K562 (cell line): Measurements from ENCODE around the gene PIKFYVE. TPM values are rescaled to one million over a fixed set of nuclear protein-coding genes. Genes with fewer than 3 reads are reported as not detected.

Experiments
- BRD9 ChIP-seq: fragments of 450-650 bp; IDR thresholded peaks from 2 replicates; pipeline ENCODE4 v1.6.1; 2018; ENCODE audit warnings: low read depth; ENCODE audit not compliant: partially characterized antibody
- CREB1 ChIP-seq, 2 experiments: sonication (generic) in 1 of 2; formaldehyde crosslinking in 1 of 2; IDR thresholded peaks; 2 replicates each; pipeline versions ENCODE4 v1.6.1 to v1.8.0; 2012 to 2022; ENCODE audit warnings: inconsistent platforms in 1 of 2, mild to moderate bottlenecking in 1 of 2, missing genetic modification reagents in 1 of 2, moderate library complexity in 1 of 2
- ELK3 ChIP-seq: fragments of 450-650 bp; formaldehyde crosslinking; IDR thresholded peaks from 2 replicates; pipeline ENCODE4 v1.4.0; 2020; ENCODE audit warnings: mild to moderate bottlenecking
- HES1 ChIP-seq: fragments of 450-650 bp; IDR thresholded peaks from 2 replicates; pipeline ENCODE4 v1.6.1; 2016; ENCODE audit warnings: low read depth, mild to moderate bottlenecking, moderate library complexity
- PRDM10 ChIP-seq: fragments of 450-650 bp; IDR thresholded peaks from 2 replicates; pipeline ENCODE4 v1.6.1; 2018; ENCODE audit not compliant: partially characterized antibody
- SMAD2 ChIP-seq: fragments of 150-350 bp; IDR thresholded peaks from 2 replicates; pipeline ENCODE4 v1.6.1; 2014; ENCODE audit warnings: low read depth, mild to moderate bottlenecking, low read length
- TCF15 ChIP-seq: fragments of 250-450 bp; sonication (Bioruptor Pico); IDR thresholded peaks from 2 replicates; pipeline ENCODE4 v1.8.0; 2022; ENCODE audit warnings: moderate library complexity, mild to moderate bottlenecking, inconsistent platforms
- polyA plus RNA-seq, 8 experiments: library from polyadenylated mRNA; depleted of rRNA in 4 of 8; stranded (reverse) in 5 of 8; unstranded in 3 of 8; fragments of >200 nt; fragmentation: Nextera tagmentation in 2 of 8; fragmentation: Illumina TruSeq in 1 of 8; extraction: Ambion mirVana in 2 of 8; extraction: Trizol in 1 of 8; gene quantifications; 2 replicates each; pipeline versions ENCODE4 v1.2.1 to v1.2.3, GENCODE V29; 2011 to 2014; ENCODE audit warnings: inconsistent platforms in 1 of 8, missing spikeins in 1 of 8
- total RNA-seq, 7 experiments: library from RNA; depleted of rRNA in 6 of 7; stranded (reverse); fragments of >200 nt in 6 of 7; fragmentation: Illumina TruSeq in 2 of 7; extraction: Trizol in 2 of 7; gene quantifications; 2 replicates each; pipeline versions ENCODE4 v1.2.1 to v1.2.3, GENCODE V29; 2011 to 2021; ENCODE audit warnings: low replicate concordance in 1 of 7

PIKFYVE gene
- total and polyA plus RNA-seq, 9 of the 15 experiments (the other 6 are each of a cell fraction or from before 2014, with no cell fraction given), result 3.6 to 25.6 (median 16.7) TPM

- no peak for TF ChIP-seq PRDM10
- no peak for TF ChIP-seq TCF15 (CRISPR knock-in tag)
- no peak for TF ChIP-seq CREB1 (IDR thresholded peaks at IDR 0.05)
- no peak for TF ChIP-seq CREB1 (CRISPR knock-in tag; IDR thresholded peaks at IDR 0.05)
- no peak for TF ChIP-seq ELK3 (CRISPR knock-in tag)
- TF ChIP-seq SMAD2, result no peak
- no peak for TF ChIP-seq BRD9
- no peak for TF ChIP-seq HES1
These were observed 60.0 kb downstream of the PIKFYVE start (continued) for GRCh38 chr2:208326016-208326415.
